HepG2 (cell line): Measurements from ENCODE around the gene HMCN2. TPM values are rescaled to one million over a fixed set of nuclear protein-coding genes. Genes with fewer than 3 reads are reported as not detected.

ENCODE experiments used
- ATAC-seq: fragments of 200-7000 bp; cut with Tn5 transposase; 3 replicates; pipeline ENCODE4 v1.9.1; 2020; ENCODE audit warnings: mild to moderate bottlenecking, moderate library complexity
- BruUV-seq: library from RNA; stranded (reverse); fragments of 400-500 nt; replicated peaks from 2 replicates; lab custom pipeline; 2021; lab: Mats Ljungman, UMichigan
- CTCF ChIA-PET: fragments of 300-600 bp; formaldehyde crosslinking; extraction: SDS; loops from one replicate; lab custom pipeline; 2021; ENCODE audit warnings: low total read pairs, inconsistent platforms, low intra/inter-chr PET ratio; lab: Yijun Ruan, JAX
- POLR2A ChIA-PET: fragments of 350-600 bp; sonication (Branson Sonifier 250); formaldehyde crosslinking; loops from one replicate; lab custom pipeline; 2020; ENCODE audit warnings: antibody characterized with exemption, inconsistent platforms; lab: Yijun Ruan, JAX
- DNase-seq: peaks from one replicate; pipeline ENCODE4 v3.0.0-alpha.2; 2015; ENCODE audit warnings: low spot score
- FAIRE-seq: peaks from 3 replicates; lab custom pipeline; 2011; peaks lifted over from hg19 to GRCh38; lab: Jason Lieb, UNC
- H2AFZ ChIP-seq: one replicate; pipeline ENCODE4 v1.6.1; 2011; ENCODE audit warnings: low read length, inconsistent platforms
- H3K27ac ChIP-seq: fragments of 300-600 bp; 3 replicates; pipeline ENCODE4 v1.8.0; 2011; ENCODE audit warnings: mixed run types, mild to moderate bottlenecking, mixed read lengths, low read length, inconsistent platforms; ENCODE audit not compliant: insufficient read depth; ENCODE audit errors: extremely low read length
- H3K27me3 ChIP-seq, 2 experiments: fragments of 200-600 bp in 1 of 2; 2 replicates in 1 of 2; 3 replicates in 1 of 2; pipeline versions ENCODE4 v1.6.0 to v1.8.0; 2011; ENCODE audit warnings: low read length in 2 of 2, mild to moderate bottlenecking in 2 of 2, moderate library complexity in 2 of 2, inconsistent platforms in 1 of 2; ENCODE audit not compliant: insufficient read depth in 2 of 2, control insufficient read depth in 1 of 2
- H3K36me3 ChIP-seq, 2 experiments: fragments of 200-600 bp in 1 of 2; replicated peaks in 1 of 2; 2 replicates in 1 of 2; 3 replicates in 1 of 2; pipeline versions ENCODE4 v1.5.1 to v1.8.0; 2011; ENCODE audit warnings: low read length in 2 of 2, inconsistent platforms in 1 of 2; ENCODE audit not compliant: insufficient read depth in 2 of 2, control insufficient read depth in 1 of 2
- H3K4me1 ChIP-seq: 2 replicates; pipeline ENCODE4 v1.5.1; 2012; ENCODE audit warnings: low read length, inconsistent platforms; ENCODE audit not compliant: insufficient read depth
- H3K4me2 ChIP-seq: 2 replicates; pipeline ENCODE4 v1.6.0; 2011; ENCODE audit warnings: low read depth, low read length, inconsistent platforms
- H3K4me3 ChIP-seq, 3 experiments: fragments of 200-600 bp in 1 of 3; sonication (generic), shearing (Covaris generic) in 1 of 3; replicated peaks in 1 of 3; 2 replicates each; pipeline ENCODE4 v1.5.1; 2011 to 2016; ENCODE audit warnings: low read length in 3 of 3, inconsistent platforms in 2 of 3, low read depth in 2 of 3, mild to moderate bottlenecking in 2 of 3, control low read depth in 1 of 3, mixed read lengths in 1 of 3; ENCODE audit not compliant: insufficient read depth in 1 of 3
- H3K79me2 ChIP-seq: one replicate; pipeline ENCODE4 v1.6.1; 2011; ENCODE audit warnings: low read length, inconsistent platforms; ENCODE audit not compliant: insufficient read depth
- H3K9ac ChIP-seq: 2 replicates; pipeline ENCODE4 v1.6.0; 2011; ENCODE audit warnings: mild to moderate bottlenecking, low read depth, low read length, inconsistent platforms; ENCODE audit not compliant: insufficient read depth
- H3K9me3 ChIP-seq: 2 replicates; pipeline ENCODE4 v1.5.1; 2012; ENCODE audit warnings: mild to moderate bottlenecking, low read length
- H4K20me1 ChIP-seq: 2 replicates; pipeline ENCODE4 v1.6.0; 2011; ENCODE audit warnings: inconsistent platforms, mild to moderate bottlenecking, low read length, moderate library complexity; ENCODE audit not compliant: insufficient read depth
- HIVEP1 ChIP-seq: sonication (generic); formaldehyde crosslinking; IDR thresholded peaks from 2 replicates; pipeline ENCODE4 v1.4.0; 2020; ENCODE audit warnings: mild to moderate bottlenecking, missing genetic modification reagents
- MED13 ChIP-seq: sonication (generic); formaldehyde crosslinking; IDR thresholded peaks from 2 replicates; pipeline ENCODE4 v1.5.0; 2020; ENCODE audit warnings: missing genetic modification reagents
- SRSF1 ChIP-seq: fragments of 200-400 bp; formaldehyde crosslinking; optimal IDR thresholded peaks from 2 replicates; pipeline ENCODE3; 2017; ENCODE audit warnings: mild to moderate bottlenecking, low read depth, low read length, moderate library complexity
- ZMYM3 ChIP-seq: sonication (generic); formaldehyde crosslinking; IDR thresholded peaks from 2 replicates; pipeline ENCODE4 v1.5.1; 2020; ENCODE audit warnings: mild to moderate bottlenecking, missing genetic modification reagents
- ZNF317 ChIP-seq: sonication (generic); formaldehyde crosslinking; IDR thresholded peaks from 2 replicates; pipeline ENCODE4 v1.5.0; 2020; ENCODE audit warnings: mild to moderate bottlenecking, missing genetic modification reagents
- ZNF776 ChIP-seq: sonication (generic); formaldehyde crosslinking; IDR thresholded peaks from 2 replicates; pipeline ENCODE4 v1.4.0; 2020; ENCODE audit warnings: mild to moderate bottlenecking, missing genetic modification reagents
- ZSCAN30 ChIP-seq: sonication (generic); formaldehyde crosslinking; IDR thresholded peaks from 2 replicates; pipeline ENCODE4 v1.5.0; 2020; ENCODE audit warnings: mild to moderate bottlenecking, missing genetic modification reagents
- WGBS: methylation state at CpG from one replicate; pipeline ENCODE4 v1.1.6; 2017; ENCODE audit warnings: low lambda C conversion rate; 5-methylcytosine and 5-hydroxymethylcytosine counted together
- in situ Hi-C: cut with HindIII; loops from 2 replicates; pipeline ENCODE4 v1.10.0; 2017; ENCODE audit warnings: low pct_unique_long_range_greater_than_20kb; ENCODE audit not compliant: extremely low pct_ligation_motif_present
- intact Hi-C: fragments of 100-400 bp; cut with micrococcal nuclease; formaldehyde crosslinking; loops from one replicate; pipeline ENCODE4 v1.10.0; 2022; ENCODE audit not compliant: unreplicated experiment
- polyA plus RNA-seq, 8 experiments: library from polyadenylated mRNA; depleted of rRNA in 3 of 8; stranded (reverse) in 7 of 8; unstranded in 1 of 8; fragments of >200 nt; fragmentation: Illumina TruSeq in 4 of 8; extraction: Trizol in 4 of 8; gene quantifications; 2 replicates each; pipeline versions ENCODE4 v1.2.1 to v1.2.3, GENCODE V29; 2011 to 2016; ENCODE audit warnings: low read depth in 4 of 8, missing spikeins in 1 of 8, mixed read lengths in 1 of 8; ENCODE audit not compliant: insufficient read depth in 1 of 8
- total RNA-seq, 5 experiments: library from RNA; depleted of rRNA; stranded (reverse); fragments of >200 nt; fragmentation: Illumina TruSeq; extraction: Trizol; gene quantifications; 2 replicates each; pipeline ENCODE4 v1.2.3, GENCODE V29; 2016; ENCODE audit warnings: low read depth in 1 of 5
- TF ChIP-seq, protein P1 (sequence below): sonication (generic); formaldehyde crosslinking; IDR thresholded peaks from 2 replicates; pipeline ENCODE4 v1.4.0; 2020; ENCODE audit warnings: missing genetic modification reagents, low read depth, mild to moderate bottlenecking, borderline replicate concordance
- TF ChIP-seq, protein P2 (sequence below): sonication (generic); formaldehyde crosslinking; IDR thresholded peaks from 2 replicates; pipeline ENCODE4 v1.5.1; 2020; ENCODE audit warnings: mild to moderate bottlenecking, missing genetic modification reagents, moderate library complexity
- TF ChIP-seq, protein P3 (sequence below): sonication (generic); formaldehyde crosslinking; IDR thresholded peaks from 2 replicates; pipeline ENCODE4 v1.9.0; 2022; ENCODE audit warnings: low read depth, missing genetic modification reagents

Gene HMCN2
- total and polyA plus RNA-seq, 2 of the 13 experiments (the other 11 are each of a cell fraction or from before 2014, with no cell fraction given): 0.09 TPM; not detected in 1

DNA sequence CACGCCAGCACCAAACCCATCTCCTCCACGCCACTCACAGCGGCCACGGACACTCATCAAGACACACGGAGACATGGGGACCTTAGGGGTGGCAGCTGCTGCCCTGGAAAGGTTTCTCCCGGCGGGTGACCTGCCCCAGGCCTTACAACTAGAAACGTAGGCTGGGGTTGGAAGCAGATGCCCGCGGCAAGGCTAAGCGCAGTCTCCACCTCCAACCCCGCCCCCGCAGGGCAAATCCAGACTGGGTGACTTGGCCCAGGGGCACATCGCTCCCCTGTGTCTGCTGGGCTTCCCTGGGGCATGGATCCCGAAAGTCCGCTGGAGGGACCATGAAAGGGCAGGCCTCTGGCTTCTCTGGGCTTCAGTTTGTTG is 167.2 kb downstream of the HMCN2 start:
- Histone ChIP-seq H3K27ac (no peak overlapping the region), H3K4me2 (peak overlapping the region; percentile 71), H3K9me3 (no peaks in the 10 kb centered on the region), H3K36me3 (no peaks in the 10 kb centered on the region), H3K4me3 (peak overlapping the region; percentile 6 to 69 (median 47); a peak in 4 of 6 replicates), H2AFZ (no peak overlapping the region), H3K27me3 (peaks cover 10 to 51% of the 10 kb centered on the region in 2 experiments; a peak in 4 of 5 replicates)
- ATAC-seq (peak; percentile 21), FAIRE-seq (no peak), DNase-seq (no peak)
- 50% methylated on average over 2 of the region's 16 CpGs for WGBS
- ChIA-PET CTCF (interaction anchor here (1.0 kb wide), 1 partner anchor 18 kb away, joined by 3 read pairs; no protein-coding TSS in a partner anchor), POLR2A (interaction anchor here (1.2 kb wide), 1 partner anchor 13 kb away, joined by 3 read pairs; no protein-coding TSS in a partner anchor)
- intact Hi-C loops: loop anchor here (2.0 kb wide), 1 partner anchor 18 kb away; no protein-coding TSS in a partner anchor
- no TSS peak for BruUV-seq
- TF ChIP-seq, protein P1, sequence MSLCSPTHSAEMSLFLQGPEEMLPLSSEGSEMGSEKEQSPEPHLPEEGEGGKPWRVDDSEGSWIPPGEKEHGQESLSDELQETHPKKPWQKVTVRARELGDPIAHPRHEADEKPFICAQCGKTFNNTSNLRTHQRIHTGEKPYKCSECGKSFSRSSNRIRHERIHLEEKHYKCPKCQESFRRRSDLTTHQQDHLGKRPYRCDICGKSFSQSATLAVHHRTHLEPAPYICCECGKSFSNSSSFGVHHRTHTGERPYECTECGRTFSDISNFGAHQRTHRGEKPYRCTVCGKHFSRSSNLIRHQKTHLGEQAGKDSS (CRISPR knock-in tag): no peak
- TF ChIP-seq ZNF317 (CRISPR knock-in tag) (0 out of 2 replicates have a peak, but pooled peaks have one; percentile 20), MED13 (CRISPR knock-in tag) (no peak), ZMYM3 (CRISPR knock-in tag) (0 out of 2 replicates have a peak, but pooled peaks have one; percentile 20), SRSF1 (peak; percentile 28), ZSCAN30 (CRISPR knock-in tag) (no peak), ZNF776 (0 out of 2 replicates have a peak, but pooled peaks have one; percentile 14), HIVEP1 (CRISPR knock-in tag) (peak; percentile 61; the same call in 1 of the 2 replicates)
- TF ChIP-seq, protein P2, sequence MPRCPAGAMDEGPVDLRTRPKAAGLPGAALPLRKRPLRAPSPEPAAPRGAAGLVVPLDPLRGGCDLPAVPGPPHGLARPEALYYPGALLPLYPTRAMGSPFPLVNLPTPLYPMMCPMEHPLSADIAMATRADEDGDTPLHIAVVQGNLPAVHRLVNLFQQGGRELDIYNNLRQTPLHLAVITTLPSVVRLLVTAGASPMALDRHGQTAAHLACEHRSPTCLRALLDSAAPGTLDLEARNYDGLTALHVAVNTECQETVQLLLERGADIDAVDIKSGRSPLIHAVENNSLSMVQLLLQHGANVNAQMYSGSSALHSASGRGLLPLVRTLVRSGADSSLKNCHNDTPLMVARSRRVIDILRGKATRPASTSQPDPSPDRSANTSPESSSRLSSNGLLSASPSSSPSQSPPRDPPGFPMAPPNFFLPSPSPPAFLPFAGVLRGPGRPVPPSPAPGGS: 0 out of 2 replicates have a peak, but pooled peaks have one; percentile 20
- TF ChIP-seq, protein P3, sequence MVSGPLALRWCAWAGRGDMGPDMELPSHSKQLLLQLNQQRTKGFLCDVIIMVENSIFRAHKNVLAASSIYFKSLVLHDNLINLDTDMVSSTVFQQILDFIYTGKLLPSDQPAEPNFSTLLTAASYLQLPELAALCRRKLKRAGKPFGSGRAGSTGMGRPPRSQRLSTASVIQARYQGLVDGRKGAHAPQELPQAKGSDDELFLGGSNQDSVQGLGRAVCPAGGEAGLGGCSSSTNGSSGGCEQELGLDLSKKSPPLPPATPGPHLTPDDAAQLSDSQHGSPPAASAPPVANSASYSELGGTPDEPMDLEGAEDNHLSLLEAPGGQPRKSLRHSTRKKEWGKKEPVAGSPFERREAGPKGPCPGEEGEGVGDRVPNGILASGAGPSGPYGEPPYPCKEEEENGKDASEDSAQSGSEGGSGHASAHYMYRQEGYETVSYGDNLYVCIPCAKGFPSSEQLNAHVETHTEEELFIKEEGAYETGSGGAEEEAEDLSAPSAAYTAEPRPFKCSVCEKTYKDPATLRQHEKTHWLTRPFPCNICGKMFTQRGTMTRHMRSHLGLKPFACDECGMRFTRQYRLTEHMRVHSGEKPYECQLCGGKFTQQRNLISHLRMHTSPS (CRISPR knock-in tag): peak; percentile 23; the same call in 1 of the 2 replicates
- TF ChIP-seq, all 625 proteins: peak for 7
- Histone ChIP-seq H3K9ac (0 out of 2 replicates have a peak overlapping the region, but pooled peaks have one; percentile 12), H4K20me1 (no peaks in the 10 kb centered on the region), H3K4me1 (peaks cover 48% of the 10 kb centered on the region), H3K79me2 (no peaks in the 10 kb centered on the region)
- in situ Hi-C loops: no loop called here
